NB4 (cell line): Measurements from ENCODE around the gene HBA1.
"Not testable (repeated sequence)": the region's sequence is repeated elsewhere in the genome, so short reads cannot be mapped to it uniquely, and the experiment has no call there.

ENCODE experiments used
- MYC ChIP-seq: IDR thresholded peaks from 2 replicates; pipeline ENCODE4 v1.6.1; 2011; ENCODE audit warnings: low read depth, low read length
- POLR2A ChIP-seq: IDR thresholded peaks from 2 replicates; pipeline ENCODE4 v1.6.1; 2011; ENCODE audit warnings: mild to moderate bottlenecking; ENCODE audit not compliant: insufficient read length; ENCODE audit errors: extremely low read depth
- TF ChIP-seq, protein P1 (sequence below): IDR thresholded peaks from one replicate; pipeline ENCODE4 v1.5.1; 2012; ENCODE audit warnings: low read depth, low read length

GRCh38 chr16:211631-212180 lies 35.2 kb downstream of the HBA1 start:
- TF ChIP-seq, protein P1, sequence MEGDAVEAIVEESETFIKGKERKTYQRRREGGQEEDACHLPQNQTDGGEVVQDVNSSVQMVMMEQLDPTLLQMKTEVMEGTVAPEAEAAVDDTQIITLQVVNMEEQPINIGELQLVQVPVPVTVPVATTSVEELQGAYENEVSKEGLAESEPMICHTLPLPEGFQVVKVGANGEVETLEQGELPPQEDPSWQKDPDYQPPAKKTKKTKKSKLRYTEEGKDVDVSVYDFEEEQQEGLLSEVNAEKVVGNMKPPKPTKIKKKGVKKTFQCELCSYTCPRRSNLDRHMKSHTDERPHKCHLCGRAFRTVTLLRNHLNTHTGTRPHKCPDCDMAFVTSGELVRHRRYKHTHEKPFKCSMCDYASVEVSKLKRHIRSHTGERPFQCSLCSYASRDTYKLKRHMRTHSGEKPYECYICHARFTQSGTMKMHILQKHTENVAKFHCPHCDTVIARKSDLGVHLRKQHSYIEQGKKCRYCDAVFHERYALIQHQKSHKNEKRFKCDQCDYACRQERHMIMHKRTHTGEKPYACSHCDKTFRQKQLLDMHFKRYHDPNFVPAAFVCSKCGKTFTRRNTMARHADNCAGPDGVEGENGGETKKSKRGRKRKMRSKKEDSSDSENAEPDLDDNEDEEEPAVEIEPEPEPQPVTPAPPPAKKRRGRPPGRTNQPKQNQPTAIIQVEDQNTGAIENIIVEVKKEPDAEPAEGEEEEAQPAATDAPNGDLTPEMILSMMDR: not testable (repeated sequence)
- not testable (repeated sequence) for TF ChIP-seq POLR2A, MYC
